GM12801 (cell line): ENCODE data around the gene KLHL29.

Source experiments
- TF ChIP-seq, protein P1 (sequence below): IDR thresholded peaks from one replicate; pipeline ENCODE4 v1.5.1; 2011; ENCODE audit warnings: control low read depth; ENCODE audit not compliant: insufficient read length; ENCODE audit errors: extremely low read depth

The KLHL29 gene

DNA sequence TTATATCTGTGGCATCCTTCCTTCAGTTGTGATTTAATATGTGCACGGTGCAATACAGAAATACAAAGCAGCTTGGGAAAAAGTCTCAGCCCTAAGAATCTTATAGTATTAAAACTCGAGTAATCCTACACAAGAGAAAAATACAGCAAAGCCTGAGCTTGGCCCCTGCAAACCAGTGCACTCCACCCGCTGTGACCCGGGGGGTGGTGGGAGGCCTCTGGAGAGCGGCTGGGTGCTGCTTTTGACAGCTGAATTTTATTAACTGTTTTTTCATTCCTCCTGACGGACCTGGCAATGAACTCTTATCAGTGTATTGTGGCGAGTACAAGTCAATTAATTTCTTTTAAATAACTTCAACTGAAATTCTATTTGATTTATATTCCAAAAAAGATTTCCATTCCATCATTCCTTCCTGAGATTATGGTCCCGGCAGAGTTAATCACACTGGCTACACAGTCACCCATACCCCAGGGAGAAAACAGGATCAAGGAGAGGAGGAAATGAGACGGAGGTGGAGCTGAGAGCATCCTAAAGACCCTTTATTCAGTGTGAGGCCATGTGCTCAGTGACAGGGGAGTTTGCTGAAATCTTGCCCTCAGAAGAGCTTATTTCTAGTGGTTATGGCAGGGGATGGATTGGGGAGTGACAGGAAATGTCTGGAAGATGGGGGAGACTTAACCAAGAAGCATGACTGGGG is 124.8 kb downstream of the KLHL29 start:
- TF ChIP-seq, protein P1, sequence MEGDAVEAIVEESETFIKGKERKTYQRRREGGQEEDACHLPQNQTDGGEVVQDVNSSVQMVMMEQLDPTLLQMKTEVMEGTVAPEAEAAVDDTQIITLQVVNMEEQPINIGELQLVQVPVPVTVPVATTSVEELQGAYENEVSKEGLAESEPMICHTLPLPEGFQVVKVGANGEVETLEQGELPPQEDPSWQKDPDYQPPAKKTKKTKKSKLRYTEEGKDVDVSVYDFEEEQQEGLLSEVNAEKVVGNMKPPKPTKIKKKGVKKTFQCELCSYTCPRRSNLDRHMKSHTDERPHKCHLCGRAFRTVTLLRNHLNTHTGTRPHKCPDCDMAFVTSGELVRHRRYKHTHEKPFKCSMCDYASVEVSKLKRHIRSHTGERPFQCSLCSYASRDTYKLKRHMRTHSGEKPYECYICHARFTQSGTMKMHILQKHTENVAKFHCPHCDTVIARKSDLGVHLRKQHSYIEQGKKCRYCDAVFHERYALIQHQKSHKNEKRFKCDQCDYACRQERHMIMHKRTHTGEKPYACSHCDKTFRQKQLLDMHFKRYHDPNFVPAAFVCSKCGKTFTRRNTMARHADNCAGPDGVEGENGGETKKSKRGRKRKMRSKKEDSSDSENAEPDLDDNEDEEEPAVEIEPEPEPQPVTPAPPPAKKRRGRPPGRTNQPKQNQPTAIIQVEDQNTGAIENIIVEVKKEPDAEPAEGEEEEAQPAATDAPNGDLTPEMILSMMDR: no peak

DNA sequence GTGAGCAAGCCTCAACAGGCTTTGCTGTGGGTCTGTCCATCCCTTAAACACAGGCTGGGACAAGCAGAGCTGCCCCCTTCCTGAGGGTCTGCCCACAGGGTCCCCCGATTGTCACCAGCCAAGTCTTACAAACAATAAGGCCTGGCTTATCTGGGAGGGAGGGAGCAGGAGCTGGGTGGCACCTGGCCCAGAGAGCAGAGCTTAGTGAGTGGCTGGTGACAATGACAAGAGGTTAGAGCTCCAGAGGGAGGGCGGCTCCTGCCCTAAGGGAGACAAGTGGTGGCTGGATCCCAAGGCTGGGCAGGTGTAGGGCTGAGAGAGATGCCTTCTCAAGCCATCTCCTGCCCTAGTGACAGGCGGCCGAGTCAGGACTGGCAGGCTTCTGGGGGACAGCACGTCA is 125.5 kb downstream of the KLHL29 start:
- TF ChIP-seq, protein P1: no peak

DNA sequence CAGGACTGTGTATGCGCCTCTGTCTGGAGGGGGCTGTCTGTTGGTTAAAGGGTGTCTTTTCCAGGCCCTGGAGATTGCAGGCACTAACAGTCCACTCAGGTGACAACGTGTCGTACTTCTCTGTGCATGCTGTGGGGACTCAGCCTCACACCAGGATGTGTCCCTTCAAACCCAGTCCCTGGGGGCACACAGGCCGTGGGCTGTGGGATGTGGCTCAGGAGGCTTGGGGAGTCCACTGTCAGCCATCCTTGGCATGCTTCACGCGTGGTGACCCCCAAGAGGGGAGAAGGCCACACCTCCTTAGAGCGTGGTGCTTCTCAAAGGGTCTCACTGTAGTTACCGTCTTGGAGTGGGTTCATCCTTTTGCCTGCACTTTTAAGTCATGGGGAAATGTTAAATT is 127.8 kb downstream of the KLHL29 start:
- TF ChIP-seq, protein P1: no peak

DNA sequence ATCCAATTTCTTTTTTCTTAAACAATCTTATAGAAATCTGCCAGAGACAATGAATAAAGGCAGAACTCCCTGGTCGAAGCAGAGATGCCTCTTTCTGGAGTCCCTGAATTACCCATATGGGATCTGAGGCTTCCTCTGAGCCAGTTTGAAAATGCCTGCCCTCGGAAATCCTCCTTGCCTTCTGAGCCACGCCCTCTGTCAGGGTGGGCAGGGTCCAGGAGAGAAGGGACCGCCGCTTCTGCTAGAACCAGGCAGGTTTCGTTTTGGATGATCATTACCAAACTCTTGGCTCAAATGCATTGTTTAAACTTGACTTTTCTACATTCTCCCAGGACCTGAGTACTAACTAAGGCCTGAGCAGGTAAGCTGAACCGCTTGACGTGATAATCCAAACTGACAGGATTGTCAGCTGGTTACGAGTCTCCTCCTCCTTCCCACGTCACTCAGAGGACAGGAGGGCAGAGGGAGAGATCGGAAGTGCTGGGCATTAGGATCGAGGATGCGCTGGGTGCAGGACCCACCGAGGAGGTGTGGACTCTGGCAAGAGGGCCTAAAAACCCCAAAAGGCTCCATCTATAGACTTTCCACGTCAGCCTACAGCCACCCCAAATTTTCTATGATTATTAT is 128.4 kb downstream of the KLHL29 start:
- TF ChIP-seq, protein P1: no peak

DNA sequence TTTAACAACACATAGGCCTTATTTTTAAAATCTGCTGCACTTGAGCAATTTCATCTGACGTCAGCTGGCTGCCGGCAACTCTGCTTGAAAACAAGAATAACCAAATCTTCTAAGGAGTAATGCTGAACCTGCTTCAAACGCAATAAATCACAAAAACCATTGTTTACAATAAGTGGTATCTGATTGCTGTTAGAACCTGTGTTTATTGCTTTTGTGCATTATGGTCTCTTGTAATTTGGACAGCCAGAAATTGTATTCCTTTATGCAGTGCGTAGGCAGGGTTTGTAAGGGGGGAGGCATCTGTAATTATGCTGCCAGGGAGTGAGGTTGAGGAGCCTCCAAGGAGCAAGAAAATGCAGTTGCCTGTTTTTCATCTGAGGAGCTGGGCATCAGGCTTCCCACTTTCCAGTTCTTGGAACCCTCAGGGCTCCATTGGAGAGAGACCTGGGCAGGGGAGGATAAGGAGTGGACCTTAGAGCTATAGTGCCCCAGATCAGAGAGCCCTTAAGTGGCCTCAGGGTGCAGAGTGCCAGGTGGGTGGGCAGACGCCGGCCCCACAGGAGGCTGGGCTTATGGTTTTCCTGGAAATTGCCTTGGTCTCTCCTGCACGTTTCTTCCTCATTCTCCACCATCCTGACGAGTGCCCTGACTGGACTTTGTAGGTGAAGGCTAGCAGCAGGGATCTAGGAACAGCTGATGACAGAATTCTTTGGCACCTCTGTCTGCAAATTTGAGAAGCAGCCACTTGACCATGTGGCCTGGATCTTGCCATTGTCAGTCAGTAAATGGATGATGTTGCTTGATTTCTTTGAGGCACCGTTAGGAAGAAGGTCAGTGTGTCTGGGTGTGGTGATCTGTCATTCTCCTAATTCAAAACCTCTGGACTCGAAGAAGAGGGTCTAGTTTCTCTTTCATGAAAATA is 129.2 kb downstream of the KLHL29 start:
- TF ChIP-seq, protein P1: no peak

DNA sequence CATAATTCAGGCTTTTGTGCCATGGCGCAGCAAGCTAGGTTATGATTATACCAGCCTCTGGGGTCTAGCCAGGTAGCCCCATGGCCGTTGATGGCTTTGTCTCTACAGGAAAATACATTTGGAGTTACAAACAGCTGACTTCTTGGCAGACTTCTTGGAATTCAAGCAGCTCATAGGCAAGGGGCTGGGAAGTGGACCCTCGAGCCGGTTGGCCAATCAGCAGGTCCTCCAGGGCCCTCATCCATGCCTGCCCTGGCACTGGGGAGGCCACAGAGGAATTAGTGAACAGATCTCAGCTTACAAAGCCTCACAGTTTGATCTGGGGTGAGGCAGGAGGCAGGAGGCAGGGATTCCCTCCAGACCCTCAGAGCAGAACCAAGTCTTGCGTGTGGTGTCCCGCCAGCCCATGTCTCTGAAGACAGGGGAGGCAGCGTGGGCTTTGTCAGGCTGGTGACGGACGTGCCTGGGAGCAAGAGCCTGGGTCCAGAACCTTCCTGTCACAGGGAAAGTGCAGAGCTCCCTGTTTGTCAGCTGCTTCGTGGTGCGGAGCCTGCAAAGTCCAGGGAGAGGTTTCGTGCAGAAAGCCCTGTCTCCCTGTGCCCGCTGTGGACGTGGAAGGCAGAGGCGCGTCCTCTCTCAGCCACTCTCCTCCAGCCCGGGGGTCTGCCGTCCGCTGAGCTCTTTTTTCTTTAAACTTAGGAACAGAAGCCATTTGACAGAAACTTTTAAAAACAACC is 131.7 kb downstream of the KLHL29 start:
- TF ChIP-seq, protein P1: no peak
